HepG2 (cell line): ENCODE results near the gene TRPV4. TPM values are rescaled to one million over a fixed set of nuclear protein-coding genes. Genes with fewer than 3 reads are reported as not detected.
A peak's percentile ranks its signal among the peaks of the same experiment; 100 is the strongest.

Experiments
- ASH2L ChIP-seq: fragments of 300-600, 200-600 bp; sonication (generic); IDR thresholded peaks from 2 replicates; pipeline ENCODE4 v1.7.0; 2017; ENCODE audit warnings: low read depth, mild to moderate bottlenecking, moderate library complexity, mixed read lengths, low read length; ENCODE audit not compliant: insufficient read length
- CREM ChIP-seq, 2 experiments: sonication (generic) in 1 of 2; formaldehyde crosslinking in 1 of 2; IDR thresholded peaks; 2 replicates each; pipeline versions ENCODE4 v1.4.0 to v1.6.1; 2016 to 2020; ENCODE audit warnings: antibody characterized with exemption in 1 of 2, mild to moderate bottlenecking in 1 of 2, missing genetic modification reagents in 1 of 2
- DDIT3 ChIP-seq: sonication (generic); formaldehyde crosslinking; IDR thresholded peaks from 2 replicates; pipeline ENCODE4 v1.4.0; 2020; ENCODE audit warnings: mild to moderate bottlenecking, missing genetic modification reagents
- ETV6 ChIP-seq: sonication (generic); formaldehyde crosslinking; conservative IDR thresholded peaks from 2 replicates; pipeline ENCODE4 v1.4.0; 2020; ENCODE audit warnings: missing genetic modification reagents
- FOXK2 ChIP-seq: fragments of 450-650 bp; IDR thresholded peaks from 2 replicates; pipeline ENCODE4 v1.6.1; 2016
- GABPA ChIP-seq, 2 experiments: IDR thresholded peaks; 2 replicates each; pipeline ENCODE4 v1.6.1; 2011 to 2016; ENCODE audit warnings: low read depth in 2 of 2, low read length in 1 of 2, missing biosample characterization in 1 of 2, missing genetic modification characterization in 1 of 2
- GRHL1 ChIP-seq: sonication (generic); formaldehyde crosslinking; conservative IDR thresholded peaks from 2 replicates; pipeline ENCODE4 v1.8.0; 2022; ENCODE audit warnings: missing genetic modification reagents
- KDM4B ChIP-seq: sonication (generic); formaldehyde crosslinking; IDR thresholded peaks from 2 replicates; pipeline ENCODE4 v1.4.0; 2020; ENCODE audit warnings: missing genetic modification reagents
- MAFF ChIP-seq: IDR thresholded peaks from 2 replicates; pipeline ENCODE4 v1.6.1; 2011; ENCODE audit warnings: low read depth, low read length, improper control_type of control experiment
- MED13 ChIP-seq: sonication (generic); formaldehyde crosslinking; IDR thresholded peaks from 2 replicates; pipeline ENCODE4 v1.5.0; 2020; ENCODE audit warnings: missing genetic modification reagents
- NFE2L2 ChIP-seq: fragments of 150-350 bp; IDR thresholded peaks from 2 replicates; pipeline ENCODE4 v1.6.1; 2014; ENCODE audit warnings: low read length
- PHF20 ChIP-seq: sonication (generic); formaldehyde crosslinking; IDR thresholded peaks from 2 replicates; pipeline ENCODE4 v1.5.0; 2020; ENCODE audit warnings: mild to moderate bottlenecking, missing genetic modification reagents
- RCOR2 ChIP-seq: IDR thresholded peaks from 2 replicates; pipeline ENCODE4 v1.6.1; 2016; ENCODE audit warnings: missing biosample characterization, missing genetic modification reagents
- REPIN1 ChIP-seq: sonication (generic); formaldehyde crosslinking; IDR thresholded peaks from 2 replicates; pipeline ENCODE4 v1.8.0; 2022; ENCODE audit warnings: missing genetic modification reagents, low read depth, mild to moderate bottlenecking, borderline replicate concordance
- SMAD9 ChIP-seq: sonication (generic); formaldehyde crosslinking; IDR thresholded peaks from 2 replicates; pipeline ENCODE4 v1.5.1; 2020; ENCODE audit warnings: mild to moderate bottlenecking, missing genetic modification reagents
- ZBTB8A ChIP-seq: sonication (generic); formaldehyde crosslinking; IDR thresholded peaks from 2 replicates; pipeline ENCODE4 v1.4.0; 2020; ENCODE audit warnings: mild to moderate bottlenecking, low read depth, missing genetic modification reagents, borderline replicate concordance
- ZNF124 ChIP-seq: sonication (generic); formaldehyde crosslinking; IDR thresholded peaks from 2 replicates; pipeline ENCODE4 v1.4.0; 2020; ENCODE audit warnings: missing genetic modification reagents
- ZNF160 ChIP-seq: sonication (generic); formaldehyde crosslinking; IDR thresholded peaks from 2 replicates; pipeline ENCODE4 v1.8.0; 2022; ENCODE audit warnings: mild to moderate bottlenecking, inconsistent platforms, missing genetic modification reagents
- ZNF274 ChIP-seq: sonication (generic); formaldehyde crosslinking; IDR thresholded peaks from 2 replicates; pipeline ENCODE4 v1.5.1; 2020; ENCODE audit warnings: mild to moderate bottlenecking, missing genetic modification reagents
- ZNF282 ChIP-seq: fragments of 450-650 bp; IDR thresholded peaks from 2 replicates; pipeline ENCODE4 v1.6.1; 2018; ENCODE audit not compliant: partially characterized antibody
- ZNF552 ChIP-seq: sonication (generic); formaldehyde crosslinking; IDR thresholded peaks from 2 replicates; pipeline ENCODE4 v1.9.0; 2022; ENCODE audit warnings: missing genetic modification reagents, mild to moderate bottlenecking, borderline replicate concordance
- ZNF570 ChIP-seq: sonication (generic); formaldehyde crosslinking; IDR thresholded peaks from 2 replicates; pipeline ENCODE4 v1.4.0; 2020; ENCODE audit warnings: mild to moderate bottlenecking, missing genetic modification reagents, borderline replicate concordance
- ZNF598 ChIP-seq: sonication (generic); formaldehyde crosslinking; IDR thresholded peaks from 2 replicates; pipeline ENCODE4 v1.5.1; 2020; ENCODE audit warnings: mild to moderate bottlenecking, missing genetic modification reagents, borderline replicate concordance
- ZSCAN31 ChIP-seq: sonication (generic); formaldehyde crosslinking; IDR thresholded peaks from 2 replicates; pipeline ENCODE4 v1.5.0; 2020; ENCODE audit warnings: low read depth, mild to moderate bottlenecking, missing genetic modification reagents
- polyA plus RNA-seq, 8 experiments: library from polyadenylated mRNA; depleted of rRNA in 3 of 8; stranded (reverse) in 7 of 8; unstranded in 1 of 8; fragments of >200 nt; fragmentation: Illumina TruSeq in 4 of 8; extraction: Trizol in 4 of 8; gene quantifications; 2 replicates each; pipeline versions ENCODE4 v1.2.1 to v1.2.3, GENCODE V29; 2011 to 2016; ENCODE audit warnings: low read depth in 4 of 8, missing spikeins in 1 of 8, mixed read lengths in 1 of 8; ENCODE audit not compliant: insufficient read depth in 1 of 8
- total RNA-seq, 5 experiments: library from RNA; depleted of rRNA; stranded (reverse); fragments of >200 nt; fragmentation: Illumina TruSeq; extraction: Trizol; gene quantifications; 2 replicates each; pipeline ENCODE4 v1.2.3, GENCODE V29; 2016; ENCODE audit warnings: low read depth in 1 of 5
- TF ChIP-seq, protein P1 (sequence below): IDR thresholded peaks from 2 replicates; pipeline ENCODE4 v1.6.1; 2016
- TF ChIP-seq, protein P2 (sequence below): sonication (generic); formaldehyde crosslinking; IDR thresholded peaks from 2 replicates; pipeline ENCODE4 v1.5.0; 2020; ENCODE audit warnings: mild to moderate bottlenecking, missing genetic modification reagents

The TRPV4 gene
- total and polyA plus RNA-seq, 2 of the 13 experiments (the other 11 are each of a cell fraction or from before 2014, with no cell fraction given): 0.66 to 4.7 TPM

DNA sequence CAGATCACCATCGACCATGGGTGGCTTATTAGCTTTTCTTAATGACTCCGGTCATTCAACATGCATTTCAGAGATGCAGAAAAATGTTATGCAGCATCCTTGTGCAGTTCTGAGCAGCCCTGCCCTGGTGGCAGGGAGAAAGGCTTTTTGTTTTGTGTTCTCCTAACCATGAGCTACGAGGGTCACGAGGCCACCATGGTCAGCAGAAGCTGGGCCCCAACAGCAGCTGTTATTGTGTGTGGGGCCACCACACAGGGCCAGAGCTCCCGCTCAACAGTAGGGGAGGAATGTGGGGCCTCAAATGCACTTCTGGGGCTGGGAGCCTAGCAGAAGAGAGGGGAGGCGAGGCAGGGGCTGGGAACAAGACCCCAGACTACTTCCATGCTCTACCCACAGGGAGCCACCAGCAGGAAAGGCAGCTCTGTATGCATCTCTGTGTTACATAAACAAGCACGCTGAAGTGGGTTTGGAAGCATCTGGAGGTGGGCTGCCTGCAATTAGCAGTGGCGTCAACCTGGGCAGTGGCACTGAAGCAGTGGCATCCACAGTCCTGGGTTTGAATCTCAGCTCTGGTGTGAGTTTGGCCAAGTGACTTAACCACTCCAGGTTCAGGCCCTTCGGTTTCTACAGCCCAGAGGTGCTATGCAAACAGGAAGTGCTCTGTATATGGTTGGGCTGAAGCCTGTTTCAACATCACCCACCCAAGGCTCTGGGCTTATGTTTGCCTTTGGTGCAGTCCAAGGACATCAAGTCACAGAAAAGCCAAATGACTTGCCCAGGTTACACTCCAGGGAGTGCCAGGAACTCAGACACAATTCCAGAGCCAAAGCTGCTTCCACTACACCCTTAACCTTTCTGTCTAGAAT, 30.9 kb upstream of the TRPV4 start (continued):
- TF ChIP-seq GRHL1: no peak
- TF ChIP-seq ZNF570 (CRISPR knock-in tag): no peak
- peak; percentile 61 for TF ChIP-seq CREM (IDR thresholded peaks at IDR 0.05)
- TF ChIP-seq CREM (CRISPR knock-in tag; IDR thresholded peaks at IDR 0.05): no peak
- TF ChIP-seq FOXK2: peak; percentile 28; the same call in 1 of the 2 replicates
- TF ChIP-seq SMAD9 (CRISPR knock-in tag): no peak
- peak; percentile 38; the same call in 1 of the 2 replicates for TF ChIP-seq ZSCAN31 (CRISPR knock-in tag)
- peak; percentile 72 for TF ChIP-seq ASH2L
- TF ChIP-seq ZNF552 (CRISPR knock-in tag): no peak
- peak; percentile 89 for TF ChIP-seq RCOR2 (CRISPR knock-in tag)
- peak; percentile 70; the same call in 1 of the 2 replicates for TF ChIP-seq KDM4B (CRISPR knock-in tag)
- TF ChIP-seq REPIN1 (CRISPR knock-in tag): peak; percentile 91
- no peak for TF ChIP-seq ZNF282
- peak; percentile 60; the same call in 1 of the 2 replicates for TF ChIP-seq ZNF274 (CRISPR knock-in tag)
- no peak for TF ChIP-seq ETV6 (CRISPR knock-in tag)
- TF ChIP-seq NFE2L2: no peak
- no peak for TF ChIP-seq ZBTB8A (CRISPR knock-in tag)
- TF ChIP-seq MAFF: no peak
- TF ChIP-seq, protein P1, sequence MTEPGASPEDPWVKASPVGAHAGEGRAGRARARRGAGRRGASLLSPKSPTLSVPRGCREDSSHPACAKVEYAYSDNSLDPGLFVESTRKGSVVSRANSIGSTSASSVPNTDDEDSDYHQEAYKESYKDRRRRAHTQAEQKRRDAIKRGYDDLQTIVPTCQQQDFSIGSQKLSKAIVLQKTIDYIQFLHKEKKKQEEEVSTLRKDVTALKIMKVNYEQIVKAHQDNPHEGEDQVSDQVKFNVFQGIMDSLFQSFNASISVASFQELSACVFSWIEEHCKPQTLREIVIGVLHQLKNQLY (CRISPR knock-in tag): no peak; the same call in 1 of the 2 replicates
- TF ChIP-seq DDIT3 (CRISPR knock-in tag): no peak
- TF ChIP-seq, protein P2, sequence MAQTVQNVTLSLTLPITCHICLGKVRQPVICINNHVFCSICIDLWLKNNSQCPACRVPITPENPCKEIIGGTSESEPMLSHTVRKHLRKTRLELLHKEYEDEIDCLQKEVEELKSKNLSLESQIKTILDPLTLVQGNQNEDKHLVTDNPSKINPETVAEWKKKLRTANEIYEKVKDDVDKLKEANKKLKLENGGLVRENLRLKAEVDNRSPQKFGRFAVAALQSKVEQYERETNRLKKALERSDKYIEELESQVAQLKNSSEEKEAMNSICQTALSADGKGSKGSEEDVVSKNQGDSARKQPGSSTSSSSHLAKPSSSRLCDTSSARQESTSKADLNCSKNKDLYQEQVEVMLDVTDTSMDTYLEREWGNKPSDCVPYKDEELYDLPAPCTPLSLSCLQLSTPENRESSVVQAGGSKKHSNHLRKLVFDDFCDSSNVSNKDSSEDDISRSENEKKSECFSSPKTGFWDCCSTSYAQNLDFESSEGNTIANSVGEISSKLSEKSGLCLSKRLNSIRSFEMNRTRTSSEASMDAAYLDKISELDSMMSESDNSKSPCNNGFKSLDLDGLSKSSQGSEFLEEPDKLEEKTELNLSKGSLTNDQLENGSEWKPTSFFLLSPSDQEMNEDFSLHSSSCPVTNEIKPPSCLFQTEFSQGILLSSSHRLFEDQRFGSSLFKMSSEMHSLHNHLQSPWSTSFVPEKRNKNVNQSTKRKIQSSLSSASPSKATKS: no peak
- 0 out of 2 replicates have a peak, but pooled peaks have one; percentile 51 for TF ChIP-seq ZNF598 (CRISPR knock-in tag)
- no peak for TF ChIP-seq PHF20 (CRISPR knock-in tag)
- no peak; the same call in 1 of the 2 replicates for TF ChIP-seq ZNF160 (CRISPR knock-in tag)
- no peak for TF ChIP-seq MED13 (CRISPR knock-in tag)
- no peak for TF ChIP-seq GABPA (IDR thresholded peaks at IDR 0.05; ENCODE audit: low read depth, low read length)
- TF ChIP-seq GABPA (CRISPR knock-in tag; IDR thresholded peaks at IDR 0.05; ENCODE audit: low read depth): peak; percentile 82
- peak; percentile 51; the same call in 1 of the 2 replicates for TF ChIP-seq ZNF124 (CRISPR knock-in tag)
